DND-41 (cell line): ENCODE measurements around the gene COMMD8.

Experiments
- CTCF ChIP-seq: IDR thresholded peaks from 2 replicates; pipeline ENCODE4 v1.5.1; 2012; ENCODE audit warnings: borderline replicate concordance, low read length, moderate library complexity, mild to moderate bottlenecking; ENCODE audit not compliant: poor library complexity, severe bottlenecking; ENCODE audit errors: extremely low read depth
- EZH2 ChIP-seq: IDR thresholded peaks from 3 replicates; pipeline ENCODE4 v1.6.1; 2012; ENCODE audit warnings: borderline replicate concordance, low read depth, mild to moderate bottlenecking, moderate library complexity, low read length, inconsistent platforms; ENCODE audit not compliant: severe bottlenecking

DNA sequence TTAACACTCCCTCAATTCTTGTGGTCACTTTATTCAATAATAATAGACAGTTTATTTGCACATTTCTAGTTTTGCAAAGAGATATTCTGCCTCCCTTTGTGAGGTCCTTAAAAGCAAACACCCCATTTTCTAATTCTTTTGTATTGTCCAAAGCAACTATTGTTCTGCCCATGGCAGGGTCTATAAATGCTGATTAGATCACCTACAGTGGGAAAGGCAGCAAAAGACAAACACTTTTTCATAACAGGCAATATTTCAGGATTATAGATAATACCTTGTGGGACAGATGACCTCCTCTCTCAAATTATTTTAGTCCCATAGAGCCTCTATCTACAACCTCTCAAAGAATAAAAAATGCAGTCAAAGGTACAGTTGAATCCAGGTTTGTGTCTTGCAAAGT lies 28.6 kb downstream of the COMMD8 start:
- no peak for TF ChIP-seq CTCF
- TF ChIP-seq EZH2, result no peak
